C4-2B (cell line): ENCODE results near the gene C10orf105.

Experiments
- CTCF ChIP-seq: fragments of 450-650 bp; conservative IDR thresholded peaks from 2 replicates; pipeline ENCODE4 v1.5.1; 2017; ENCODE audit warnings: mild to moderate bottlenecking
- ZFX ChIP-seq: fragments of 450-650 bp; IDR thresholded peaks from 2 replicates; pipeline ENCODE4 v1.6.1; 2017

GRCh38 chr10:71666639-71667386, 52.8 kb downstream of the C10orf105 start:
- TF ChIP-seq CTCF (no peak), ZFX (no peak)
